Liver (tissue), 9 donors: ENCODE measurements around the gene MAD2L1BP. TPM values are rescaled to one million over a fixed set of nuclear protein-coding genes. Genes with fewer than 3 reads are reported as not detected.

Experiments
- DNase-seq: peaks from one replicate; pipeline ENCODE4 v3.0.0-alpha.2; 2017; ENCODE audit warnings: low spot score
- H3K27ac ChIP-seq, 2 donors: one replicate each; pipeline ENCODE4 v1.7.0; 2013; ENCODE audit warnings: inconsistent platforms in 2 of 2, low read length in 2 of 2, control low read depth in 1 of 2, low read depth in 1 of 2, mild to moderate bottlenecking in 1 of 2
- H3K27me3 ChIP-seq, 4 donors: one replicate each; pipeline versions ENCODE4 v1.6.1 to v1.7.0; 2013; ENCODE audit warnings: low read length in 3 of 4, inconsistent platforms in 1 of 4, mild to moderate bottlenecking in 1 of 4, moderate library complexity in 1 of 4; ENCODE audit not compliant: control insufficient read depth in 4 of 4, insufficient read depth in 4 of 4
- H3K36me3 ChIP-seq, 4 donors: one replicate each; pipeline versions ENCODE4 v1.6.1 to v1.7.0; 2013; ENCODE audit warnings: low read length in 3 of 4, mild to moderate bottlenecking in 3 of 4, low read depth in 1 of 4, moderate library complexity in 1 of 4; ENCODE audit not compliant: control insufficient read depth in 4 of 4, insufficient read depth in 3 of 4
- H3K4me1 ChIP-seq, 4 donors: one replicate each; pipeline versions ENCODE4 v1.6.1 to v1.7.0; 2013; ENCODE audit warnings: low read length in 3 of 4, mild to moderate bottlenecking in 3 of 4, moderate library complexity in 1 of 4; ENCODE audit not compliant: control insufficient read depth in 4 of 4, insufficient read depth in 4 of 4
- H3K4me3 ChIP-seq, 3 donors: one replicate each; pipeline versions ENCODE4 v1.6.1 to v1.7.0; 2013; ENCODE audit warnings: low read length in 3 of 3, control low read depth in 1 of 3, low read depth in 1 of 3, mild to moderate bottlenecking in 1 of 3
- H3K9ac ChIP-seq, 2 donors: one replicate each; pipeline ENCODE4 v1.7.0; 2013; ENCODE audit warnings: low read length in 2 of 2, mild to moderate bottlenecking in 2 of 2, moderate library complexity in 2 of 2, control low read depth in 1 of 2, low read depth in 1 of 2
- H3K9me3 ChIP-seq, 4 donors: one replicate each; pipeline versions ENCODE4 v1.6.1 to v1.7.0; 2013; ENCODE audit warnings: low read length in 3 of 4; ENCODE audit not compliant: control insufficient read depth in 4 of 4
- FOXA1 ChIP-seq: IDR thresholded peaks from 2 replicates; pipeline ENCODE4 v1.6.1; 2016; ENCODE audit warnings: antibody characterized with exemption
- HNF4A ChIP-seq, 2 donors: conservative IDR thresholded peaks; 2 replicates each; pipeline ENCODE4 v1.6.1; 2016; ENCODE audit warnings: antibody characterized with exemption in 2 of 2, mild to moderate bottlenecking in 2 of 2
- JUND ChIP-seq, 2 donors: IDR thresholded peaks; 2 replicates each; pipeline ENCODE4 v1.6.1; 2016; ENCODE audit warnings: antibody characterized with exemption in 2 of 2
- RAD21 ChIP-seq, 2 donors: IDR thresholded peaks; 2 replicates each; pipeline ENCODE4 v1.6.1; 2016; ENCODE audit warnings: antibody characterized with exemption in 2 of 2, mild to moderate bottlenecking in 2 of 2
- RXRA ChIP-seq, 2 donors: IDR thresholded peaks; 2 replicates each; pipeline ENCODE4 v1.6.1; 2017 to 2018; ENCODE audit warnings: antibody characterized with exemption in 2 of 2, mild to moderate bottlenecking in 1 of 2
- TAF1 ChIP-seq: conservative IDR thresholded peaks from 2 replicates; pipeline ENCODE4 v1.6.1; 2016; ENCODE audit warnings: antibody characterized with exemption, mild to moderate bottlenecking
- WGBS: extraction: QIAGEN DNeasy Blood & Tissue Kit; methylation state at CpG from one replicate; pipeline ENCODE4 v1.1.7; 2013; 5-methylcytosine and 5-hydroxymethylcytosine counted together
- polyA plus RNA-seq, 2 donors: library from polyadenylated mRNA; stranded (reverse) in 1 of 2; unstranded in 1 of 2; fragments of 200-250 nt in 1 of 2; fragments of >200 nt in 1 of 2; fragmentation: Nextera tagmentation in 1 of 2; extraction: Ambion mirVana in 1 of 2; gene quantifications; one replicate each; pipeline versions ENCODE4 v1.2.1 to v1.2.3, GENCODE V29; 2013 to 2015
- total RNA-seq, 2 donors: library from RNA; depleted of rRNA; stranded (reverse); fragments of >200 nt; gene quantifications; one replicate each; pipeline ENCODE4 v1.2.3, GENCODE V29; 2014
- TF ChIP-seq, protein P1 (sequence below): fragments of 150-350 bp; IDR thresholded peaks from 2 replicates; pipeline ENCODE4 v1.5.1; 2017; ENCODE audit warnings: improper control_type of control experiment, low read depth, low read length; ENCODE audit not compliant: missing input control
- TF ChIP-seq, protein P2 (sequence below): IDR thresholded peaks from 2 replicates; pipeline ENCODE4 v1.6.1; 2016; ENCODE audit warnings: antibody characterized with exemption
- TF ChIP-seq, protein P3 (sequence below): IDR thresholded peaks from 2 replicates; pipeline ENCODE4 v1.6.1; 2016; ENCODE audit warnings: antibody characterized with exemption
- TF ChIP-seq, protein P4 (sequence below): IDR thresholded peaks from 2 replicates; pipeline ENCODE4 v1.6.1; 2016; ENCODE audit warnings: antibody characterized with exemption, mild to moderate bottlenecking
- donor health status: healthy.
- donor health status: healthy.
- donor health status: healthy.
- donor health status: healthy.
- donor health status: healthy.

The MAD2L1BP gene
- total and polyA plus RNA-seq, 4 donors = 11.2 to 17.3 (median 16.1) TPM

DNA sequence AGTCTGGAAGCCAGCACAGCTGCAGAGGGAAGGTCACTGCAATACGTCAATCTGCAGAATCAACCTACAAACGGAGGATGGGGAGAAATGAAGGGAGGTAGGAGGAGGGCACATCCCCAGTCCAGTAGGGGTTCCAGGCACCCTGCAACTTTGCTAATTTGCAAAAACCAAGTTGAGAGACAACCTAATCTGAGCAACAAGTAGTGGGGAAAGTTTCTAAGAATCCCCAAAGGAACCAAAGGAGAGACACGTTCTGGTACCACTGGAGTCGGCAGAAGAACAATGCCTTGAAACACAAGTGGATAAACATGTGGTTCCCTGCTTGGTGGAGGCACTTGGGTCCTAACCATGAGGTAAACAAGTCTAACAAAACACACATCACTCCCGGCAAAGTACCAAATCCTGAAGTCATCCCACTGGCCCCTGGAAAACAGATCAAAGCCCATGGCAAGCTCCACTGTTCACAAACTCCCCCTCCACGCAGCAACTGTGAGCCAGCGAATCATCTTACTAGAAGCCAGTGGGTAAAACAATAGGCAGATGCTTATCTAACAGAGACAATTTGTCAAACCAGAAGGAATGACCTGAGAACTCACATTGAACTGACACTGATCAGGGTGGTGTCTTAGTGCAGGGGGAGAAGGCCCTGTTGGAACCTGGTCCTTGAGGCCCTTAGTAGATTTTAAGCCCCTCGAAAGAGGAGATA lies 47.2 kb downstream of the MAD2L1BP start:
- Histone ChIP-seq H3K4me3 (no peak overlapping the region), H3K9ac (no peak overlapping the region), H3K9me3 (no peaks in the 10 kb centered on the region), H3K36me3 (peaks cover 0 to 26% (median 10%) of the 10 kb centered on the region in 4 donors), H3K27me3 (no peaks in the 10 kb centered on the region), H3K27ac (no peak overlapping the region), H3K4me1 (peaks cover 0 to 17% (median 14%) of the 10 kb centered on the region in 4 donors)
- WGBS = 84% methylated on average over 8 of the region's 8 CpGs
- no peak for DNase-seq
- TF ChIP-seq, protein P1, sequence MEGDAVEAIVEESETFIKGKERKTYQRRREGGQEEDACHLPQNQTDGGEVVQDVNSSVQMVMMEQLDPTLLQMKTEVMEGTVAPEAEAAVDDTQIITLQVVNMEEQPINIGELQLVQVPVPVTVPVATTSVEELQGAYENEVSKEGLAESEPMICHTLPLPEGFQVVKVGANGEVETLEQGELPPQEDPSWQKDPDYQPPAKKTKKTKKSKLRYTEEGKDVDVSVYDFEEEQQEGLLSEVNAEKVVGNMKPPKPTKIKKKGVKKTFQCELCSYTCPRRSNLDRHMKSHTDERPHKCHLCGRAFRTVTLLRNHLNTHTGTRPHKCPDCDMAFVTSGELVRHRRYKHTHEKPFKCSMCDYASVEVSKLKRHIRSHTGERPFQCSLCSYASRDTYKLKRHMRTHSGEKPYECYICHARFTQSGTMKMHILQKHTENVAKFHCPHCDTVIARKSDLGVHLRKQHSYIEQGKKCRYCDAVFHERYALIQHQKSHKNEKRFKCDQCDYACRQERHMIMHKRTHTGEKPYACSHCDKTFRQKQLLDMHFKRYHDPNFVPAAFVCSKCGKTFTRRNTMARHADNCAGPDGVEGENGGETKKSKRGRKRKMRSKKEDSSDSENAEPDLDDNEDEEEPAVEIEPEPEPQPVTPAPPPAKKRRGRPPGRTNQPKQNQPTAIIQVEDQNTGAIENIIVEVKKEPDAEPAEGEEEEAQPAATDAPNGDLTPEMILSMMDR = no peak
- TF ChIP-seq RAD21 (IDR thresholded peaks at IDR 0.05) (no peak), RXRA (IDR thresholded peaks at IDR 0.05) (no peak), JUND (IDR thresholded peaks at IDR 0.05) (no peak)
- TF ChIP-seq, protein P2, sequence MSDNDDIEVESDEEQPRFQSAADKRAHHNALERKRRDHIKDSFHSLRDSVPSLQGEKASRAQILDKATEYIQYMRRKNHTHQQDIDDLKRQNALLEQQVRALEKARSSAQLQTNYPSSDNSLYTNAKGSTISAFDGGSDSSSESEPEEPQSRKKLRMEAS = no peak

DNA sequence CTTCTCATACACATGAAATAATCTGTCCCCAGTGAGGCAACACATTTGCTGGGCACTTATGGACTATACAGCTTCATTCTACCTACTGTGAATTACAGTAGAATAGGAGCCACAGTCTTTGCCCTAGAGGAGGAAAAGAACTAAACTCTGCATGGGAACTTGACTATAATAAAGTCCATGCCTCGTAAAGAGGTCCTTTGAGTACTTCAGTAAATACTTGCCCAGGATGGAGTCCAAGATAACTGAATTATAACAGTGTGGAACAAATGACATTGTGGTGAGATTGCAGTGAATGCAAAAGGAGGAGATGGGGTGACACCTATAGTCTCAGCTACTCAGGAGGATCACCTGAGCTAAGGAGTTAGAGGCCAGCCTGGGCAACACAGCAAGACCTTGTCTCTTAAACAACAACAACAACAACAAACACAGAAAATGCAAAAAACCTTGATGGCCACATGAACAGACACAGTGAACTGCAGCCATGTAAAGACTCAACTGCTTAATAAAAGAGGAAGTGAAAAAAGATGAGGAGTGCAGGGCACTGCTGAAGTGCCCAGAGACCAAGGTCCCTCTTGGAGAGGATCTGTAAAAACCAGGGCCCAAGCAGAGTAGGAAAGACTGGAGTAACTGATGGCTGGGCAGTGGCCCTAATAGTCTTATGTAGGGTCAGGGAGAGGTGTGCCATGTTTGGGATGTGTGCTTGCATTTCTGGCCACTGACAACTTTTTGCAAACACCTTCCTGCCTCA lies 48.2 kb downstream of the MAD2L1BP start:
- no peak overlapping the region for H3K27ac ChIP-seq
- H3K4me3 ChIP-seq = no peak overlapping the region
- no peak for DNase-seq
- no peaks in the 10 kb centered on the region for H3K27me3 ChIP-seq
- H3K4me1 ChIP-seq = peaks cover 0 to 21% (median 18%) of the 10 kb centered on the region in 4 donors
- H3K9me3 ChIP-seq = no peaks in the 10 kb centered on the region
- H3K9ac ChIP-seq = no peak overlapping the region
- WGBS = 87% methylated on average over 1 of the region's 1 CpG
- TF ChIP-seq HNF4A (conservative IDR thresholded peaks at IDR 0.05) (no peak), TAF1 (no peak), FOXA1 (no peak), RXRA (IDR thresholded peaks at IDR 0.05) (no peak)
- TF ChIP-seq, protein P2 = no peak
- TF ChIP-seq, protein P3, sequence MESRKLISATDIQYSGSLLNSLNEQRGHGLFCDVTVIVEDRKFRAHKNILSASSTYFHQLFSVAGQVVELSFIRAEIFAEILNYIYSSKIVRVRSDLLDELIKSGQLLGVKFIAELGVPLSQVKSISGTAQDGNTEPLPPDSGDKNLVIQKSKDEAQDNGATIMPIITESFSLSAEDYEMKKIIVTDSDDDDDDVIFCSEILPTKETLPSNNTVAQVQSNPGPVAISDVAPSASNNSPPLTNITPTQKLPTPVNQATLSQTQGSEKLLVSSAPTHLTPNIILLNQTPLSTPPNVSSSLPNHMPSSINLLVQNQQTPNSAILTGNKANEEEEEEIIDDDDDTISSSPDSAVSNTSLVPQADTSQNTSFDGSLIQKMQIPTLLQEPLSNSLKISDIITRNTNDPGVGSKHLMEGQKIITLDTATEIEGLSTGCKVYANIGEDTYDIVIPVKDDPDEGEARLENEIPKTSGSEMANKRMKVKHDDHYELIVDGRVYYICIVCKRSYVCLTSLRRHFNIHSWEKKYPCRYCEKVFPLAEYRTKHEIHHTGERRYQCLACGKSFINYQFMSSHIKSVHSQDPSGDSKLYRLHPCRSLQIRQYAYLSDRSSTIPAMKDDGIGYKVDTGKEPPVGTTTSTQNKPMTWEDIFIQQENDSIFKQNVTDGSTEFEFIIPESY = no peak
- TF ChIP-seq, protein P4, sequence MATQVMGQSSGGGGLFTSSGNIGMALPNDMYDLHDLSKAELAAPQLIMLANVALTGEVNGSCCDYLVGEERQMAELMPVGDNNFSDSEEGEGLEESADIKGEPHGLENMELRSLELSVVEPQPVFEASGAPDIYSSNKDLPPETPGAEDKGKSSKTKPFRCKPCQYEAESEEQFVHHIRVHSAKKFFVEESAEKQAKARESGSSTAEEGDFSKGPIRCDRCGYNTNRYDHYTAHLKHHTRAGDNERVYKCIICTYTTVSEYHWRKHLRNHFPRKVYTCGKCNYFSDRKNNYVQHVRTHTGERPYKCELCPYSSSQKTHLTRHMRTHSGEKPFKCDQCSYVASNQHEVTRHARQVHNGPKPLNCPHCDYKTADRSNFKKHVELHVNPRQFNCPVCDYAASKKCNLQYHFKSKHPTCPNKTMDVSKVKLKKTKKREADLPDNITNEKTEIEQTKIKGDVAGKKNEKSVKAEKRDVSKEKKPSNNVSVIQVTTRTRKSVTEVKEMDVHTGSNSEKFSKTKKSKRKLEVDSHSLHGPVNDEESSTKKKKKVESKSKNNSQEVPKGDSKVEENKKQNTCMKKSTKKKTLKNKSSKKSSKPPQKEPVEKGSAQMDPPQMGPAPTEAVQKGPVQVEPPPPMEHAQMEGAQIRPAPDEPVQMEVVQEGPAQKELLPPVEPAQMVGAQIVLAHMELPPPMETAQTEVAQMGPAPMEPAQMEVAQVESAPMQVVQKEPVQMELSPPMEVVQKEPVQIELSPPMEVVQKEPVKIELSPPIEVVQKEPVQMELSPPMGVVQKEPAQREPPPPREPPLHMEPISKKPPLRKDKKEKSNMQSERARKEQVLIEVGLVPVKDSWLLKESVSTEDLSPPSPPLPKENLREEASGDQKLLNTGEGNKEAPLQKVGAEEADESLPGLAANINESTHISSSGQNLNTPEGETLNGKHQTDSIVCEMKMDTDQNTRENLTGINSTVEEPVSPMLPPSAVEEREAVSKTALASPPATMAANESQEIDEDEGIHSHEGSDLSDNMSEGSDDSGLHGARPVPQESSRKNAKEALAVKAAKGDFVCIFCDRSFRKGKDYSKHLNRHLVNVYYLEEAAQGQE = no peak
- H3K36me3 ChIP-seq = peaks cover 0 to 17% (median 4%) of the 10 kb centered on the region in 4 donors
